Measurements from ENCODE around the gene ADAMTS1.
A peak's percentile ranks its signal among the peaks of the same experiment; 100 is the strongest.

Gene ADAMTS1

GRCh38 chr21:26815197-26815596 is 30.0 kb downstream of the ADAMTS1 start:
- no peak overlapping the region for H3K4me3 ChIP-seq (replicated peaks in 1 of 2; ENCODE audit: low read depth in 2 of 2, low read length in 2 of 2)
- peak in 1 of 2 donors; percentile 74 for DNase-seq (ENCODE audit: low read depth in 2 of 2)
- TF ChIP-seq CTCF (IDR thresholded peaks at IDR 0.05; ENCODE audit: low read depth, low read length), result no peak

- no peak overlapping the region for H3K4me3 ChIP-seq (replicated peaks in 1 of 2; ENCODE audit: low read depth in 2 of 2, low read length in 2 of 2)
- peak; percentile 56 to 76 for DNase-seq (ENCODE audit: low read depth in 2 of 2)
- TF ChIP-seq CTCF (IDR thresholded peaks at IDR 0.05; ENCODE audit: low read depth, low read length), result no peak
These were observed 30.8 kb downstream of the ADAMTS1 start for GRCh38 chr21:26814386-26814785.

GRCh38 chr21:26813426-26813998 is 31.7 kb downstream of the ADAMTS1 start:
- DNase-seq (ENCODE audit: low read depth in 2 of 2), result no peak
- no peak overlapping the region for H3K4me3 ChIP-seq (replicated peaks in 1 of 2; ENCODE audit: low read depth in 2 of 2, low read length in 2 of 2)
- no peak for TF ChIP-seq CTCF (IDR thresholded peaks at IDR 0.05; ENCODE audit: low read depth, low read length)

- TF ChIP-seq CTCF (IDR thresholded peaks at IDR 0.05; ENCODE audit: low read depth, low read length), result no peak
- H3K4me3 ChIP-seq (replicated peaks in 1 of 2; ENCODE audit: low read depth in 2 of 2, low read length in 2 of 2), result no peak overlapping the region
- DNase-seq (ENCODE audit: low read depth in 2 of 2), result no peak
These were observed 33.0 kb downstream of the ADAMTS1 start for GRCh38 chr21:26812173-26812572.

GRCh38 chr21:26811482-26811881 is 33.7 kb downstream of the ADAMTS1 start:
- no peak overlapping the region for H3K4me3 ChIP-seq (replicated peaks in 1 of 2; ENCODE audit: low read depth in 2 of 2, low read length in 2 of 2)
- DNase-seq (ENCODE audit: low read depth in 2 of 2), result no peak
- no peak for TF ChIP-seq CTCF (IDR thresholded peaks at IDR 0.05; ENCODE audit: low read depth, low read length)

GRCh38 chr21:26810676-26811415 is 34.4 kb downstream of the ADAMTS1 start:
- TF ChIP-seq CTCF (IDR thresholded peaks at IDR 0.05; ENCODE audit: low read depth, low read length), result no peak
- DNase-seq (ENCODE audit: low read depth in 2 of 2), result peak in 1 of 2 donors; percentile 25
- no peak overlapping the region for H3K4me3 ChIP-seq (replicated peaks in 1 of 2; ENCODE audit: low read depth in 2 of 2, low read length in 2 of 2)
